ENCODE data around the gene MEI1. TPM values are rescaled to one million over a fixed set of nuclear protein-coding genes. Genes with fewer than 3 reads are reported as not detected.

MEI1 gene
- total RNA-seq, 1 donor from 2014 or later: 0.64 TPM

- H3K4me3 Mint-ChIP-seq (ENCODE audit: unreplicated experiment): peak overlapping the region; percentile 70
- no peak for TF ChIP-seq EZH2 (IDR thresholded peaks at IDR 0.05; ENCODE audit: insufficient read depth, low read length)
- TF ChIP-seq CTCF (IDR thresholded peaks at IDR 0.05; ENCODE audit: insufficient read depth, low read depth, low read length): no peak
- H3K27ac Mint-ChIP-seq (ENCODE audit: unreplicated experiment): no peak overlapping the region
- Histone ChIP-seq H3K4me2 (ENCODE audit: low read length) (no peak overlapping the region), H3K4me1 (ENCODE audit: insufficient read depth, low read length) (no peaks in the 10 kb centered on the region), H3K79me2 (ENCODE audit: insufficient read depth, low read length) (no peaks in the 10 kb centered on the region), H3K27me3 (ENCODE audit: insufficient read depth, low read length) (no peaks in the 10 kb centered on the region), H3K36me3 (ENCODE audit: insufficient read depth, low read length) (no peaks in the 10 kb centered on the region), H3K4me3 (ENCODE audit: insufficient read depth, low read depth, low read length) (no peak overlapping the region), H3K27ac (ENCODE audit: low read depth, low read length) (no peak overlapping the region), H3K9me3 (ENCODE audit: insufficient read depth, low read depth, low read length) (no peaks in the 10 kb centered on the region), H3K9ac (ENCODE audit: low read length) (no peak overlapping the region), H4K20me1 (ENCODE audit: insufficient read depth, low read length) (no peaks in the 10 kb centered on the region), H2AFZ (ENCODE audit: low read depth, low read length) (peak overlapping the region; percentile 23)
- H3K9me3 Mint-ChIP-seq (ENCODE audit: unreplicated experiment): no peaks in the 10 kb centered on the region
- DNase-seq (ENCODE audit: low read depth): no peak
- peaks cover 2% of the 10 kb centered on the region for H3K36me3 Mint-ChIP-seq (ENCODE audit: low read depth, unreplicated experiment)
- H3K4me1 Mint-ChIP-seq (ENCODE audit: low read depth, unreplicated experiment): peaks cover 5% of the 10 kb centered on the region
- no peak for FAIRE-seq
- peaks cover 8% of the 10 kb centered on the region for H3K27me3 Mint-ChIP-seq (ENCODE audit: low read depth, unreplicated experiment)
Measured at GRCh38 chr22:41776381-41776780, 77.1 kb downstream of the MEI1 start.

- H3K79me2 ChIP-seq (ENCODE audit: insufficient read depth, low read length): no peaks in the 10 kb centered on the region
- Mint-ChIP-seq H3K9me3 (ENCODE audit: unreplicated experiment) (no peaks in the 10 kb centered on the region), H3K4me3 (ENCODE audit: unreplicated experiment) (no peak overlapping the region), H3K4me1 (ENCODE audit: low read depth, unreplicated experiment) (no peaks in the 10 kb centered on the region), H3K27me3 (ENCODE audit: low read depth, unreplicated experiment) (peaks cover 15% of the 10 kb centered on the region), H3K27ac (ENCODE audit: unreplicated experiment) (no peak overlapping the region), H3K36me3 (ENCODE audit: low read depth, unreplicated experiment) (peaks cover 2% of the 10 kb centered on the region)
- H3K4me3 ChIP-seq (ENCODE audit: insufficient read depth, low read depth, low read length): no peak overlapping the region
- TF ChIP-seq EZH2 (IDR thresholded peaks at IDR 0.05; ENCODE audit: insufficient read depth, low read length): no peak
- TF ChIP-seq CTCF (IDR thresholded peaks at IDR 0.05; ENCODE audit: insufficient read depth, low read depth, low read length): no peak
- H3K4me1 ChIP-seq (ENCODE audit: insufficient read depth, low read length): no peaks in the 10 kb centered on the region
- FAIRE-seq (no peak), DNase-seq (ENCODE audit: low read depth) (no peak)
- no peaks in the 10 kb centered on the region for H4K20me1 ChIP-seq (ENCODE audit: insufficient read depth, low read length)
- no peak overlapping the region for H2AFZ ChIP-seq (ENCODE audit: low read depth, low read length)
- H3K36me3 ChIP-seq (ENCODE audit: insufficient read depth, low read length): no peaks in the 10 kb centered on the region
- no peak overlapping the region for H3K9ac ChIP-seq (ENCODE audit: low read length)
- no peak overlapping the region for H3K27ac ChIP-seq (ENCODE audit: low read depth, low read length)
- no peak overlapping the region for H3K4me2 ChIP-seq (ENCODE audit: low read length)
- no peaks in the 10 kb centered on the region for H3K9me3 ChIP-seq (ENCODE audit: insufficient read depth, low read depth, low read length)
- H3K27me3 ChIP-seq (ENCODE audit: insufficient read depth, low read length): no peaks in the 10 kb centered on the region
Measured at GRCh38 chr22:41777749-41778425, 78.6 kb downstream of the MEI1 start.

GRCh38 chr22:41779929-41780505 is 80.7 kb downstream of the MEI1 start:
- no peak for FAIRE-seq
- peaks cover 21% of the 10 kb centered on the region for H3K27me3 Mint-ChIP-seq (ENCODE audit: low read depth, unreplicated experiment)

More at GRCh38 chr22:41779929-41780505, 80.7 kb downstream of the MEI1 start:
- H3K4me2 ChIP-seq (ENCODE audit: low read length): no peak overlapping the region
- Mint-ChIP-seq H3K27ac (ENCODE audit: unreplicated experiment) (no peak overlapping the region), H3K4me1 (ENCODE audit: low read depth, unreplicated experiment) (no peaks in the 10 kb centered on the region), H3K36me3 (ENCODE audit: low read depth, unreplicated experiment) (peaks cover 2% of the 10 kb centered on the region), H3K4me3 (ENCODE audit: unreplicated experiment) (no peak overlapping the region), H3K9me3 (ENCODE audit: unreplicated experiment) (no peaks in the 10 kb centered on the region)
- no peak overlapping the region for H3K9ac ChIP-seq (ENCODE audit: low read length)
- TF ChIP-seq CTCF (IDR thresholded peaks at IDR 0.05; ENCODE audit: insufficient read depth, low read depth, low read length) (no peak), EZH2 (IDR thresholded peaks at IDR 0.05; ENCODE audit: insufficient read depth, low read length) (no peak)
- no peaks in the 10 kb centered on the region for H3K9me3 ChIP-seq (ENCODE audit: insufficient read depth, low read depth, low read length)
- no peak overlapping the region for H2AFZ ChIP-seq (ENCODE audit: low read depth, low read length)
- no peaks in the 10 kb centered on the region for H3K79me2 ChIP-seq (ENCODE audit: insufficient read depth, low read length)
- no peaks in the 10 kb centered on the region for H3K4me1 ChIP-seq (ENCODE audit: insufficient read depth, low read length)
- no peaks in the 10 kb centered on the region for H3K27me3 ChIP-seq (ENCODE audit: insufficient read depth, low read length)
- no peak overlapping the region for H3K4me3 ChIP-seq (ENCODE audit: insufficient read depth, low read depth, low read length)
- no peaks in the 10 kb centered on the region for H3K36me3 ChIP-seq (ENCODE audit: insufficient read depth, low read length)
- no peak overlapping the region for H3K27ac ChIP-seq (ENCODE audit: low read depth, low read length)
- DNase-seq (ENCODE audit: low read depth): no peak
- H4K20me1 ChIP-seq (ENCODE audit: insufficient read depth, low read length): no peaks in the 10 kb centered on the region
